ENCODE results near the gene ERGIC1. TPM values are rescaled to one million over a fixed set of nuclear protein-coding genes. Genes with fewer than 3 reads are reported as not detected.
A peak's percentile ranks its signal among the peaks of the same experiment; 100 is the strongest.

ERGIC1 gene
- total and polyA plus RNA-seq, 9 donors, result 41.7 to 147 (median 92.3) TPM

GRCh38 chr5:172939611-172940267 is 105.7 kb downstream of the ERGIC1 start:
- no peak overlapping the region for H3K27ac ChIP-seq
- H3K36me3 ChIP-seq, result no peaks in the 10 kb centered on the region
- WGBS, 3 donors, result 77 to 80% (median 80%) methylated on average over 16 of the region's 16 CpGs
- intact Hi-C loops (cut with DNase I), result loop anchor here (5.0 to 10.0 kb wide), 4 partner anchors 455 to 475 kb away; no protein-coding TSS in a partner anchor
- TF ChIP-seq EP300 (IDR thresholded peaks at IDR 0.05) (no peak), CTCF (IDR thresholded peaks at IDR 0.05) (no peak)
- no peak overlapping the region for H3K4me3 ChIP-seq
- DNase-seq, result no peak
- H3K9me3 ChIP-seq, result no peaks in the 10 kb centered on the region
- H3K27me3 ChIP-seq, result no peaks in the 10 kb centered on the region
- H3K4me1 ChIP-seq (ENCODE audit: insufficient read depth), result no peaks in the 10 kb centered on the region

- DNase-seq, result peak in 1 of 5 donors; percentile 20
These were observed 106.4 kb downstream of the ERGIC1 start for GRCh38 chr5:172940268-172941066.

GRCh38 chr5:172941067-172941516 is 107.0 kb downstream of the ERGIC1 start:
- H3K36me3 ChIP-seq, result no peaks in the 10 kb centered on the region
- intact Hi-C loops (cut with DNase I), result loop anchor here in 2 of 4 donors (5.0 to 10.0 kb wide), 2 partner anchors 459 to 476 kb away; no protein-coding TSS in a partner anchor
- no peak for TF ChIP-seq CTCF (IDR thresholded peaks at IDR 0.05)
- no peaks in the 10 kb centered on the region for H3K4me1 ChIP-seq (ENCODE audit: insufficient read depth)
- H3K9me3 ChIP-seq, result no peaks in the 10 kb centered on the region
- H3K4me3 ChIP-seq, result no peak overlapping the region
- 56 to 60% (median 59%) methylated on average over 4 of the region's 4 CpGs for WGBS, 3 donors
- DNase-seq, result peak in 1 of 5 donors; percentile 29
- H3K27me3 ChIP-seq, result no peaks in the 10 kb centered on the region
- no peak overlapping the region for H3K27ac ChIP-seq

More at GRCh38 chr5:172940268-172941066, 106.4 kb downstream of the ERGIC1 start:
- H3K27me3 ChIP-seq, result no peaks in the 10 kb centered on the region
- intact Hi-C loops (cut with DNase I), result loop anchor here in 2 of 4 donors (5.0 to 10.0 kb wide), 2 partner anchors 458 to 476 kb away; no protein-coding TSS in a partner anchor
- H3K4me3 ChIP-seq, result no peak overlapping the region
- H3K9me3 ChIP-seq, result no peaks in the 10 kb centered on the region
- H3K27ac ChIP-seq, result no peak overlapping the region
- WGBS, 3 donors, result 86 to 89% (median 88%) methylated on average over 15 of the region's 15 CpGs
- H3K4me1 ChIP-seq (ENCODE audit: insufficient read depth), result no peaks in the 10 kb centered on the region
- TF ChIP-seq EP300 (IDR thresholded peaks at IDR 0.05) (no peak), CTCF (IDR thresholded peaks at IDR 0.05) (no peak), POLR2A (IDR thresholded peaks at IDR 0.05) (no peak)
- H3K36me3 ChIP-seq, result no peaks in the 10 kb centered on the region

GRCh38 chr5:172942556-172942955 is 108.5 kb downstream of the ERGIC1 start:
- peak in 1 of 5 donors; percentile 29 for DNase-seq
- Histone ChIP-seq H3K9me3 (no peaks in the 10 kb centered on the region), H3K4me1 (ENCODE audit: insufficient read depth) (no peaks in the 10 kb centered on the region), H3K36me3 (no peaks in the 10 kb centered on the region), H3K27me3 (no peaks in the 10 kb centered on the region), H3K4me3 (no peak overlapping the region), H3K27ac (no peak overlapping the region)
- 88 to 92% (median 91%) methylated on average over 11 of the region's 11 CpGs for WGBS, 3 donors
- intact Hi-C loops (cut with DNase I), result loop anchor here in 2 of 4 donors (5.0 to 10.0 kb wide), 2 partner anchors 460 to 478 kb away; no protein-coding TSS in a partner anchor
- no peak for TF ChIP-seq POLR2A (IDR thresholded peaks at IDR 0.05)
- TF ChIP-seq CTCF (IDR thresholded peaks at IDR 0.05), result no peak
- no peak for TF ChIP-seq EP300 (IDR thresholded peaks at IDR 0.05)

Data from ovary (tissue), 9 donors.